ENCODE data around the gene PTPRD.

GRCh38 chr9:10341057-10341456 is 271.7 kb downstream of the PTPRD start:
- TF ChIP-seq CTCF (IDR thresholded peaks at IDR 0.05), result no peak
- TF ChIP-seq POLR2A (IDR thresholded peaks at IDR 0.05), result no peak
